Transverse colon (tissue), 4 donors: Measurements from ENCODE around the gene CHST11. TPM values are rescaled to one million over a fixed set of nuclear protein-coding genes. Genes with fewer than 3 reads are reported as not detected.

Experiments used
- DNase-seq: peaks from one replicate; pipeline ENCODE4 v3.0.0-alpha.2; 2019
- H3K27ac ChIP-seq, 4 donors: fragments of 200-600 bp; sonication (generic); 2 replicates each; pipeline ENCODE4 v1.5.1; 2016 to 2018; ENCODE audit warnings: inconsistent platforms in 4 of 4
- H3K27me3 ChIP-seq: fragments of 200-600 bp; sonication (generic); 2 replicates; pipeline ENCODE4 v1.5.1; 2017; ENCODE audit warnings: inconsistent platforms
- H3K36me3 ChIP-seq, 4 donors: fragments of 200-600 bp; sonication (generic); 2 replicates each; pipeline ENCODE4 v1.5.1; 2017 to 2019; ENCODE audit warnings: inconsistent platforms in 4 of 4
- H3K4me1 ChIP-seq, 4 donors: fragments of 200-600 bp; sonication (generic); 2 replicates each; pipeline ENCODE4 v1.5.1; 2017 to 2020; ENCODE audit warnings: inconsistent platforms in 4 of 4
- H3K4me3 ChIP-seq, 4 donors: fragments of 200-600 bp; sonication (generic); 1 replicate in 1 of 4; 2 replicates in 3 of 4; pipeline versions ENCODE4 v1.5.1 to v1.6.1; 2017 to 2019; ENCODE audit warnings: inconsistent platforms in 4 of 4
- H3K9me3 ChIP-seq, 2 donors: fragments of 200-600 bp; sonication (generic); 2 replicates each; pipeline ENCODE4 v1.5.1; 2017 to 2019; ENCODE audit warnings: inconsistent platforms in 2 of 2
- CTCF ChIP-seq, 5 experiments: fragments of 200-600 bp in 3 of 5; fragments of 450-650 bp in 2 of 5; sonication (generic) in 3 of 5; IDR thresholded peaks; 1 replicate in 2 of 5; 2 replicates in 3 of 5; pipeline ENCODE4 v1.5.1; 2016 to 2017; ENCODE audit warnings: antibody characterized with exemption in 5 of 5, inconsistent platforms in 3 of 5, mild to moderate bottlenecking in 2 of 5, moderate library complexity in 1 of 5
- EP300 ChIP-seq: sonication (generic); formaldehyde crosslinking; IDR thresholded peaks from one replicate; pipeline ENCODE4 v1.6.1; 2017; ENCODE audit warnings: antibody characterized with exemption, low read depth
- POLR2A ChIP-seq: fragments of 450-650 bp; IDR thresholded peaks from one replicate; pipeline ENCODE4 v1.6.1; 2016; ENCODE audit warnings: antibody characterized with exemption, mild to moderate bottlenecking, moderate library complexity
- POLR2AphosphoS5 ChIP-seq, 3 donors: sonication (generic); formaldehyde crosslinking; IDR thresholded peaks; one replicate each; pipeline ENCODE4 v1.6.1; 2016; ENCODE audit warnings: antibody characterized with exemption in 3 of 3
- WGBS, 2 donors: methylation state at CpG; one replicate each; pipeline ENCODE4 v1.1.5; 2018; ENCODE audit warnings: low coverage in 1 of 2; 5-methylcytosine and 5-hydroxymethylcytosine counted together
- in situ Hi-C, 4 donors: fragments of 200-750 bp; cut with MboI; loops; one replicate each; pipeline versions ENCODE4 v1.15.0 to v1.15.1; 2017; ENCODE audit warnings: low sequenced_read_pairs in 3 of 4, low pct_ligation_motif_present in 1 of 4, low pct_unique_long_range_greater_than_20kb in 1 of 4
- intact Hi-C: fragments of 100-400 bp; cut with DNase I; formaldehyde crosslinking; loops from one replicate; pipeline ENCODE4 v1.15.1; 2023; ENCODE audit warnings: low total_unique reads
- total RNA-seq, 4 donors: library from RNA; depleted of rRNA; stranded (reverse); fragments of >200 nt; gene quantifications; one replicate each; pipeline ENCODE4 v1.1.0, GENCODE V29; 2016

The CHST11 gene
- total RNA-seq, 4 donors from 2014 or later, result 4.2 to 123 (median 31.5) TPM

GRCh38 chr12:104603545-104603973 is 146.8 kb downstream of the CHST11 start:
- Histone ChIP-seq H3K9me3 (no peaks in the 10 kb centered on the region), H3K4me1 (peaks cover 3 to 17% (median 10%) of the 10 kb centered on the region in 4 donors), H3K27me3 (no peaks in the 10 kb centered on the region), H3K4me3 (no peak overlapping the region), H3K36me3 (no peaks in the 10 kb centered on the region), H3K27ac (peak overlapping the region; percentile 37 to 73 (median 46))
- in situ Hi-C loops (no loop called here), intact Hi-C loops (no loop called here)
- DNase-seq, result no peak
- no peak for TF ChIP-seq EP300
- 100% methylated on average over 1 of the region's 1 CpG; no CpG with 5 or more reads in 1 of the 2 donors for WGBS, 2 donors

- in situ Hi-C loops, result no loop called here
- peak overlapping the region; percentile 37 to 73 (median 46) for H3K27ac ChIP-seq
- peak; percentile 47 for DNase-seq
- WGBS, 2 donors, result 38 to 47% methylated on average over 6 to 9 of the region's 10 CpGs
- H3K9me3 ChIP-seq, result no peaks in the 10 kb centered on the region
- TF ChIP-seq POLR2A, result no peak
- TF ChIP-seq POLR2AphosphoS5 (IDR thresholded peaks at IDR 0.05), result peak; percentile 10 to 33 (median 19)
- peaks cover 3 to 17% (median 10%) of the 10 kb centered on the region in 4 donors for H3K4me1 ChIP-seq
- no peaks in the 10 kb centered on the region for H3K36me3 ChIP-seq
- intact Hi-C loops, result no loop called here
- no peak overlapping the region for H3K4me3 ChIP-seq
- no peaks in the 10 kb centered on the region for H3K27me3 ChIP-seq
These were observed 147.6 kb downstream of the CHST11 start for GRCh38 chr12:104604070-104604994.

GRCh38 chr12:104604995-104605675 is 148.4 kb downstream of the CHST11 start:
- intact Hi-C loops, result no loop called here
- Histone ChIP-seq H3K27me3 (no peaks in the 10 kb centered on the region), H3K27ac (peak overlapping the region; percentile 37 to 73 (median 46)), H3K9me3 (no peaks in the 10 kb centered on the region), H3K36me3 (no peaks in the 10 kb centered on the region), H3K4me1 (peaks cover 3 to 17% (median 10%) of the 10 kb centered on the region in 4 donors), H3K4me3 (no peak overlapping the region)
- in situ Hi-C loops, result no loop called here
- DNase-seq, result no peak
- WGBS, 2 donors, result 63 to 96% methylated on average over 10 to 16 of the region's 16 CpGs
- TF ChIP-seq EP300 (no peak), POLR2A (no peak), CTCF (IDR thresholded peaks at IDR 0.05) (no peak), POLR2AphosphoS5 (IDR thresholded peaks at IDR 0.05) (no peak)

- H3K27ac ChIP-seq, result peak overlapping the region in 2 of 4 donors; percentile 37 to 51
- intact Hi-C loops, result no loop called here
- no peaks in the 10 kb centered on the region for H3K36me3 ChIP-seq
- WGBS, 2 donors, result 59 to 82% methylated on average over 4 to 10 of the region's 10 CpGs
- TF ChIP-seq CTCF (IDR thresholded peaks at IDR 0.05) (no peak), EP300 (peak; percentile 40), POLR2A (no peak), POLR2AphosphoS5 (IDR thresholded peaks at IDR 0.05) (peak in 1 of 3 donors; percentile 17)
- peak; percentile 34 for DNase-seq
- no peak overlapping the region for H3K4me3 ChIP-seq
- no peaks in the 10 kb centered on the region for H3K9me3 ChIP-seq
- H3K4me1 ChIP-seq, result peaks cover 3 to 17% (median 10%) of the 10 kb centered on the region in 4 donors
- in situ Hi-C loops, result no loop called here
- no peaks in the 10 kb centered on the region for H3K27me3 ChIP-seq
These were observed 148.9 kb downstream of the CHST11 start for GRCh38 chr12:104605685-104606084.

GRCh38 chr12:104608998-104609397 is 152.2 kb downstream of the CHST11 start:
- no peak for DNase-seq
- Histone ChIP-seq H3K4me1 (peaks cover 0 to 9% (median 7%) of the 10 kb centered on the region in 4 donors), H3K27ac (no peak overlapping the region), H3K4me3 (no peak overlapping the region), H3K36me3 (no peaks in the 10 kb centered on the region), H3K27me3 (no peaks in the 10 kb centered on the region), H3K9me3 (no peaks in the 10 kb centered on the region)
- intact Hi-C loops, result no loop called here
- 67 to 68% methylated on average over 3 to 4 of the region's 4 CpGs for WGBS, 2 donors
- in situ Hi-C loops, result no loop called here
- TF ChIP-seq EP300 (no peak), POLR2A (no peak)
